Prostate gland (tissue), 2 donors: Measurements from ENCODE around the gene CASP10. TPM values are rescaled to one million over a fixed set of nuclear protein-coding genes. Genes with fewer than 3 reads are reported as not detected.

Source experiments
- DNase-seq: peaks from one replicate; pipeline ENCODE4 v3.0.0-alpha.2; 2019; ENCODE audit warnings: low spot score
- H3K27ac ChIP-seq, 2 donors: fragments of 200-600 bp; sonication (generic); 2 replicates each; pipeline ENCODE4 v1.5.1; 2017 to 2019
- H3K27me3 ChIP-seq: fragments of 200-600 bp; sonication (generic); replicated peaks from 2 replicates; pipeline ENCODE4 v1.5.1; 2019; ENCODE audit not compliant: insufficient read depth
- H3K36me3 ChIP-seq, 2 donors: fragments of 200-600 bp; sonication (generic); 1 replicate in 1 of 2; 2 replicates in 1 of 2; pipeline versions ENCODE4 v1.5.1 to v1.8.1; 2017 to 2019
- H3K4me1 ChIP-seq: fragments of 200-600 bp; sonication (generic); replicated peaks from 2 replicates; pipeline ENCODE4 v1.5.1; 2019
- H3K4me3 ChIP-seq, 2 donors: fragments of 200-600 bp; sonication (generic); 2 replicates each; pipeline ENCODE4 v1.5.1; 2017 to 2019
- H3K9me3 ChIP-seq: fragments of 200-600 bp; sonication (generic); 2 replicates; pipeline ENCODE4 v1.5.1; 2017
- POLR2A ChIP-seq: fragments of 450-650 bp; IDR thresholded peaks from one replicate; pipeline ENCODE4 v1.6.1; 2016; ENCODE audit warnings: antibody characterized with exemption, mild to moderate bottlenecking
- POLR2AphosphoS5 ChIP-seq: sonication (generic); formaldehyde crosslinking; IDR thresholded peaks from one replicate; pipeline ENCODE4 v1.6.1; 2017; ENCODE audit warnings: antibody characterized with exemption
- WGBS: methylation state at CpG from one replicate; pipeline ENCODE4 v1.1.5; 2018; 5-methylcytosine and 5-hydroxymethylcytosine counted together
- intact Hi-C: fragments of 100-400 bp; cut with DNase I; formaldehyde crosslinking; loops from one replicate; pipeline ENCODE4 v1.14.2; 2022
- total RNA-seq, 2 donors: library from RNA; depleted of rRNA; stranded (reverse); fragments of >200 nt; gene quantifications; one replicate each; pipeline ENCODE4 v1.1.0, GENCODE V29; 2016
- TF ChIP-seq, protein P1 (sequence below), 4 experiments: fragments of 200-600 bp in 2 of 4; fragments of 450-650 bp in 2 of 4; sonication (generic) in 2 of 4; IDR thresholded peaks; 1 replicate in 3 of 4; 2 replicates in 1 of 4; pipeline ENCODE4 v1.5.1; 2016 to 2019; ENCODE audit warnings: antibody characterized with exemption in 4 of 4, mild to moderate bottlenecking in 2 of 4, moderate library complexity in 2 of 4

Gene CASP10
- total RNA-seq, 2 donors from 2014 or later: 1.7 to 9.8 TPM

DNA sequence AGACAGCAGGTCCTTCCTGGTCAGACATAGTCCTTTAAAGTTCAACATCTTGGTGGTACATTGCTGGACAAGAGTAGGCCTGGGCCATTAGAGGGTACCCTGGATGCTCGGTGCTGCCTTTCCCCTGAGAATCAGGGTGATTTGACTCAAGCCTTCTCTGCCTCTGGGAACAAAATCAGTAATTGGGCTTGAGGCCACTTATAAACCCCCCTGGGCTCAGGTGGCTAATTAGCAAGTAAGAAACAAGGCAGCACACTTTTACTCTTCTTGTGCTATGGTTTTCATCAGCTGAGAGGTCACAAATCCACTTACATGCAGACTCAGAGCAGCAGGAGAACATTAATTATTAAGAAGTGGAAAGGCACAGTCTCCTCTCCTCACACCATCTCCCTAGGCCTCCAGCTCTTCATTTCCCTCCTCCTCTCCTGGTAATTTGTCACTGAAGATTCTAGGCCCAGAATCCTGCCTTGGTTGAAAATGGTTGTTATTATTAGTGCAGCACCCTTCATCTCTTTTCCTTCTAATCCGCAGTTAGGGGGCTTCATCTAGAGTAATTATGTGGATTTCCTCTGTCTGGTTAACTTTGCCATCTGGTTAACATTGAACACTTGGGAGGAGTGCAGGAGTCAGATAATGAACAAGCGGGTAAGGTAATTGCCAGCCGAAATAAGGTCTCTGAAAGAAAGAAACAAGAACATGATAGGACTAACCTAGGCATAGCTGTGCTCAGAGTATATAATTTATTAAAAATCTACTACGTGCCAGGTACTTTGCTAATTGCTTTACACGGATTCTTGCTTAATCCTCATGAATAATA is 29.7 kb upstream of the CASP10 start:
- Histone ChIP-seq H3K27me3 (no peaks in the 10 kb centered on the region), H3K4me3 (no peak overlapping the region), H3K9me3 (no peaks in the 10 kb centered on the region), H3K27ac (no peak overlapping the region), H3K36me3 (no peaks in the 10 kb centered on the region), H3K4me1 (no peaks in the 10 kb centered on the region)
- intact Hi-C loops: loop anchor here (10.0 kb wide), 2 partner anchors 188 to 258 kb away; partner anchors contain the start of gene ORC2
- no peak for DNase-seq
- WGBS: 92% methylated on average over 6 of the region's 6 CpGs
- TF ChIP-seq POLR2A (no peak), POLR2AphosphoS5 (no peak)
- TF ChIP-seq, protein P1, sequence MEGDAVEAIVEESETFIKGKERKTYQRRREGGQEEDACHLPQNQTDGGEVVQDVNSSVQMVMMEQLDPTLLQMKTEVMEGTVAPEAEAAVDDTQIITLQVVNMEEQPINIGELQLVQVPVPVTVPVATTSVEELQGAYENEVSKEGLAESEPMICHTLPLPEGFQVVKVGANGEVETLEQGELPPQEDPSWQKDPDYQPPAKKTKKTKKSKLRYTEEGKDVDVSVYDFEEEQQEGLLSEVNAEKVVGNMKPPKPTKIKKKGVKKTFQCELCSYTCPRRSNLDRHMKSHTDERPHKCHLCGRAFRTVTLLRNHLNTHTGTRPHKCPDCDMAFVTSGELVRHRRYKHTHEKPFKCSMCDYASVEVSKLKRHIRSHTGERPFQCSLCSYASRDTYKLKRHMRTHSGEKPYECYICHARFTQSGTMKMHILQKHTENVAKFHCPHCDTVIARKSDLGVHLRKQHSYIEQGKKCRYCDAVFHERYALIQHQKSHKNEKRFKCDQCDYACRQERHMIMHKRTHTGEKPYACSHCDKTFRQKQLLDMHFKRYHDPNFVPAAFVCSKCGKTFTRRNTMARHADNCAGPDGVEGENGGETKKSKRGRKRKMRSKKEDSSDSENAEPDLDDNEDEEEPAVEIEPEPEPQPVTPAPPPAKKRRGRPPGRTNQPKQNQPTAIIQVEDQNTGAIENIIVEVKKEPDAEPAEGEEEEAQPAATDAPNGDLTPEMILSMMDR (IDR thresholded peaks at IDR 0.05): no peak

DNA sequence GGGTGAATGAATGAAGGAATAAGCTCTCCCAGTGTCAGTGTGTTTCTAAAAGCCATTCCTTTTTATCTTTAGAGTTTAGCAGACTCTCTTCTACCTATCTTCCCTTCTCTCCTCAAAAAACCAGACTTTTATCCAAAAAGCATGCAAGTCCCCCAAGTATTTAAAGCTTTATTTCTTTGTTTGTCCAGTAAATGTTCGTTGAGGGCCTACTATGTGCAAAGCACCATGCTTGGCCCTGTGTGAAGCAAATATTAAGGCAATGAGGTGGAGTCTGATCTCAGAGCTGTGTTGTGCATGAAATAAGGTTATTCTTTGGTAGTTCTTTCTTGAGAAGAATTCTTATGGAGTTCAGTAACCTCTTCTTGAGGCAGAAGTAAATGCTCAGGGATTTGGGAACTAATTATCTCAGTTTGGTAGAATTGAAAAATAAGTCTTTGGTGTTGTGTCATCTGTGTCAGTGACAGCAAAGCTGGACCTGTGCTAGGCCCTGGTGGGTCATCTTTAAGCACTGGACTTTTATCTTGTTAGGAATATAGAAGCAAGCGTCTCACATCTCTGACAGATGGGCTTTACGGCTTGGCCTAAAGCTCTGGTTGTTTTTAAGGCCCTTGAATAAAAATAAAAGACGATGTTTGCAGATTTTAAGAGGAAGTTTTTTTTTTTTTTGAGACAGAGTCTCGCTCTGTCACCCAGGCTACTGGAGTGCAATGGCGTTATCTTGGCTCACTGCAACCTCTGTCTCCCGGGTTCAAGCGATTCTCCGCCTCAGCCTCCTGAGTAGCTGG is 28.1 kb upstream of the CASP10 start:
- H3K4me1 ChIP-seq: no peaks in the 10 kb centered on the region
- H3K4me3 ChIP-seq: no peak overlapping the region
- no peaks in the 10 kb centered on the region for H3K36me3 ChIP-seq
- H3K27me3 ChIP-seq: no peaks in the 10 kb centered on the region
- no peaks in the 10 kb centered on the region for H3K9me3 ChIP-seq
- DNase-seq: no peak
- H3K27ac ChIP-seq: no peak overlapping the region
- 89% methylated on average over 9 of the region's 9 CpGs for WGBS
- intact Hi-C loops: loop anchor here (5.0 to 10.0 kb wide), 3 partner anchors 38 to 260 kb away; partner anchors contain the start of genes CFLAR and ORC2
- TF ChIP-seq, protein P1 (IDR thresholded peaks at IDR 0.05): no peak
- TF ChIP-seq POLR2AphosphoS5: no peak
- TF ChIP-seq POLR2A: no peak

DNA sequence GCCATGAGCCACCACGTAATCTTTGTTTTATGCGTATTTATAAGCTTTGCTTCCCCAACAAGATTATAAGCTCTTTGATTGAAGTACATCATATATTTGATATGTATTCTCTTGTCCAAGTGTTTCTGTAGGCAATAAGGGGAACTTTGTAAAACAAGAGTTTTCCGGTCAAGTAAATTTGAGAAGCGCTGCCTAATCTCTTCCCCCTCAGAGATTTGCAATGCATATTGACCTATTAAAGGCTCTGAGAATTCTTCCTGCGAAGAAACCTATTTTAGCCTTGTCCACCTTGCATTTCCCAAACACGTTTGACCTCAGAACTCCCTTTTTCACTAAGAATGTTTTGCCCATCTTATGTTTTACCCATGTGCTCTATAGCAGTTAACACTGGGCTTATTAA is 26.9 kb upstream of the CASP10 start:
- intact Hi-C loops: loop anchor here (5.0 to 10.0 kb wide), 3 partner anchors 39 to 261 kb away; partner anchors contain the start of genes CFLAR and ORC2
- no peak overlapping the region for H3K27ac ChIP-seq
- no peak overlapping the region for H3K4me3 ChIP-seq
- TF ChIP-seq, protein P1 (IDR thresholded peaks at IDR 0.05): no peak
- TF ChIP-seq POLR2AphosphoS5: no peak
- TF ChIP-seq POLR2A: no peak
- no peak for DNase-seq
- H3K27me3 ChIP-seq: no peaks in the 10 kb centered on the region
- no peaks in the 10 kb centered on the region for H3K4me1 ChIP-seq
- no peaks in the 10 kb centered on the region for H3K9me3 ChIP-seq
- 89% methylated on average over 6 of the region's 6 CpGs for WGBS
- H3K36me3 ChIP-seq: peaks cover 5 to 6% of the 10 kb centered on the region in 2 donors

DNA sequence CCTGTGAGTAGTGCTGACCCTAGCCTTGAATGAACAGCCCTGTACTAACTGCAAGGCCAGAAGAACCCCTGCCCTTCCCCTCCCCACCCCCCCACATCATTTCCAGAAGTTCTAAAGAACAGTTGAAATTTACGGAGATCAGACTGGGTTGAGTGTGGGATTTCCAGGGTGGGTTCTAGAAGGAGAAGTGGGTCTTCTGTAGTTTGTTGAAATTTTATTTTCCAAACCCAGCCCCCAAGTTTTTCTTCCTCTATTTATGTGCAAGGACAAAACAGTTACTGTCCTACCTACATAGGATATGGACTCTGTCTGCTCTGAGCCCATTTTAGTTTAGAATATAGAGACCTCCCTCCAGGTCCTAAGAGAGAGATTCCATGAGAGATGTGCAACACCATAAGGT is 26.3 kb upstream of the CASP10 start:
- Histone ChIP-seq H3K27ac (no peak overlapping the region), H3K4me3 (no peak overlapping the region), H3K27me3 (no peaks in the 10 kb centered on the region), H3K36me3 (peaks cover 5 to 6% of the 10 kb centered on the region in 2 donors), H3K4me1 (no peaks in the 10 kb centered on the region), H3K9me3 (no peaks in the 10 kb centered on the region)
- TF ChIP-seq POLR2AphosphoS5 (no peak), POLR2A (no peak)
- TF ChIP-seq, protein P1 (IDR thresholded peaks at IDR 0.05): no peak
- intact Hi-C loops: loop anchor here (5.0 to 10.0 kb wide), 3 partner anchors 39 to 262 kb away; partner anchors contain the start of genes CFLAR and ORC2
- DNase-seq: no peak
- 86% methylated on average over 1 of the region's 1 CpG for WGBS
